Measurements from ENCODE around the gene CRABP1.

Gene CRABP1

DNA sequence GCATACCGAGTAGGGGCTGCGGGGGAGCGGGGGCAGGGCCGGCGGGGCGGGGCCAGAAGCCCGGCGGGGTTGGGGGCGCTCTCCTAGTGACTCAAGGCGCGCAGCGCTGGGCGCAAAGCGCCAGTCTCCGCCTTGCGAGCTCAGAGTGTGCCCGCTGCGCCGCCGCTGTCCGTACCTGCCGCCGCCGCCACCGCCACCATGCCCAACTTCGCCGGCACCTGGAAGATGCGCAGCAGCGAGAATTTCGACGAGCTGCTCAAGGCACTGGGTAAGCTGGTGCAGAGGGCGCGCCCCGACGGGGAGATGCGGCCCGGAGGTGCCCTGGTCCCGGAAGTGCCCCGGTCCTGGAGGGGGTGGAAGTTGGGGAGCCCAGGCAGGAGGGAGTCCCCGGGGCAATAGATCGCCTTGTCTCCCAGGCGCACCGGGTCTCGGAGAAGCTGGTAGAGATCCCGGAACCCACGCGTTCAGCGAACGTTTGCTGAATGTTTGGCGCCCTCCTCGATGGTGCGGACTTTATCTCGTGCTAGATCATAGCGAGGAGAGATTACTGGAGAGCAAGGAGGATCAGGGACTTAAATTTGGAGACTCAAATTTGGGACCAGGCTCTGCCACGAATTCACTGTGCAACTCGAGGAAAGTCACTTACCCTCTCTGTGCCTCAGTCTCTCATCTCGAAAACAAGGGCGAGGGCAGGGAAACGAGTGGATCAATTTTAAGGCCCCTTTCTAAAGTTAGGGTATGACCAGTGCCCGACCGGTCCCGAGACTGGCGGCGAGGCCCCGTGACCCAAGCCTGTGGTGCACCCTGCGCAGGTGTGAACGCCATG lies at the start of gene CRABP1:
Gene CRABP1 (plus strand): TSS at position 123 of the 826 bp plus-strand sequence. CDS start 76 bp downstream, at position 199.
- no peak for DNase-seq

DNA sequence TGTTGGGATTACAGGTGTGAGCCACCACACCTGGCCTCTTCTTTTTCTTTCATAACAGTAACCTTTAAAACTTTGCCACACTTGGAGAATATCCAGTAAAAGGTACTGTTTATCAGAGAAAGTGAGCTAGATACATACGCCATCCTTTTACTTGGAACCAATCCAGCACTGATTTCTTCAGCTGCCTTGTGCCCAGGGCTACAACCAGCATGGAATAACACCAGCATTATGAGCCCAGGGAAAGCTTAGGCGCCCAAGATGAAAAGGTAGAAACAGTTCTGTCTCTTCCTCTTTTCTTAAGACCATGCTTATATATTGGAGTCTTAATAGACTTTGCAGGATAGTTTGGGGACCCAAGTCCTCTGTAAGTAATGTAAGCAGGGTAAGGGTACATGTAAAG lies 49.1 kb upstream of the CRABP1 start:
- DNase-seq = no peak

DNA sequence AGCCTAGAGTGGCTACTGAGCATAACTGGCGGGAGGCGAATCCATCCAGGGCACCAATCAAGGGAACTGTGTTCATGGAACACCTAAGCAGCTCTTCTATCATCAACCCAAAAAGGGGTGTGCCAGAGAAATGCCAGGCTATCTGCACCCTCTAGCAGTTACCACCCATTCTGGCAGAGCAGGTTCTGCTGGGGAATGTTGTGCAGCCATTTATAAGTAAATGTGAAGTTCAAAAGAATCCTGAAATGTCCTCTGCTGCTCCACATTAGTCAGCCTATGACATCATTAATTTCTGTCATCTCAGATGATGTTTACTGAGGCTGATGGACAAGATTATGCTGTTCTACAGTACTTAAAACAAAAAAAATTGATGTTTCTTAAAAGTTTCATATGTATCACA lies 48.5 kb upstream of the CRABP1 start:
- DNase-seq = no peak

GRCh38 chr15:78292219-78292618 lies 47.9 kb upstream of the CRABP1 start:
- DNase-seq = no peak

DNA sequence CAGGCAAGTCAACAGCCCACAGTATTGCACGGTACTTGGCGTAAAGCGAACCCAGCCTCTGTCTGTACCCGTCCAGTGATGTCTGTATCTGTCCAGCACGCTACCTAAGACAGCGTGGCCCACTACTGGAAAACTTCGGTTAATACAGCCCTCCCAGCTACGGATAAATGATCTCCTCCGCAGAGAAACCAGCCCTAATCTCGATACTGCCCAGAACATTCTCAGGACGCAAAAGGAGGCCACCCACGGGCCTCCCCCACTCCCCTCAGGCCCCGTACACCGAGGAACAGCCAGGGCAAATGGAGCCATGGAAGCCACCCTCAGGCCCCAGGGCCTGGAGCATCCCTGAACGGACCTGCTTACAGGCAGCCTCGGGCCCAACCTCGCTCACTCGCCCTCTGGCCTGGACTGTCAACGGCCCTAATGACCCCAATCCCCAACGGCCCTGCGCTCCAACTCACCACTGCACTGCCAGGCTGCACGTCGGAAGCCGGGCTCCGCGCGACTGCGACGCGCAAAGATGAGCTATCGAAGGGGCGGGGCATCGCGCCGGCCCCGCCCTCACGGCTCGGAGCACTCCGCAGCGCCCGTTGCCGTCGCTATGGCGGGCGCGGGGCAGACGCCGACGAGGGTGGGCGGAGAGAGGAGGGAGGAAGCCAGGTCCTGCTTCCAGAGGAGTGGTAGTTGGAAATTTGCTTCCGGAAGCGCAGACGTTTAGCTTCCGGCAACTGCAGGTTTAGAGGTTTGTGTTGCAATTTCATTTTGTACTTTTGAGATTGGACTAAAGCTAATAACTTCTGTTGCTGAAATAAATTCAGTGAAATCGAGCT lies 40.8 kb upstream of the CRABP1 start, which contains the start of gene SKIC8:
Gene SKIC8 (minus strand): TSS at position 509 of the 830 bp plus-strand sequence. CDS start 3,923 bp downstream, outside the sequence.
- peak; percentile 93 for DNase-seq

DNA sequence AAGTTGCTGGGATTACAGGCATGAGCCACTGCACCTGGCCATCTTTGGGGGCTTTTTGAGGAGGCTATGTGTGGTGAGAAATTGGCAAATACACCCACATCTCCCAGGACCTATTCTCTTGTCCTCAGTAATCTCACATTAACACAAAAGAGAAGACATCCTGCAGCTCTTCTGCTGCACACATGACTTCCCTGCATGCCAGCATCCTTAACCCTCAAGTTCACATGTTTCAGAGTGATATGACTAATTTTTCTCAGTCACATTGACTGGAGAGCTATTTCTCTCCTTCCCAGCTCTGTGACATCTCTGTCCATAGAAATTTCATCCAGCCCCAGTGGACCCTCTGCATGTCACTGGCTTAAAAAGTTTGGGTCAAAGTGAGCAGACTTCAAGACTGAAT lies 38.8 kb upstream of the CRABP1 start:
- DNase-seq = no peak

DNA sequence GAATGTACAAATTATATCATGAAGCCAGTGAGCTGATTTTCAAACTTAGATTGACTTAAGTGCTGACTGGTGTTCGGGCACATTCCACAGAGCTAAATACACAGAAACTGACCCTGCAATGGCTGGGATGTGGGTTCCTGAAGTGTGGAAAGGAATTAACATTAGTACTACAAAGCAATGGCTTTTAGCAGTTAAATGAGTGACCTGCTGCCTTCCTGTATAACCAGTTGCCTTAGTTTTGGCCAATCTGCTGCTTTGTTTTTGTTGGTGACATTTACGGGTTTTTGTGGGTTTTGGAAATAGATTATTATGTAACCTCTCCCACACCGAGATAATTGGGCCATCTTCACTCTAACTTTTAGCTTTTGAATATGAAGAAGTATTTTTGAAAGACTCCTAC lies 38.3 kb upstream of the CRABP1 start:
- DNase-seq = peak; percentile 41

DNA sequence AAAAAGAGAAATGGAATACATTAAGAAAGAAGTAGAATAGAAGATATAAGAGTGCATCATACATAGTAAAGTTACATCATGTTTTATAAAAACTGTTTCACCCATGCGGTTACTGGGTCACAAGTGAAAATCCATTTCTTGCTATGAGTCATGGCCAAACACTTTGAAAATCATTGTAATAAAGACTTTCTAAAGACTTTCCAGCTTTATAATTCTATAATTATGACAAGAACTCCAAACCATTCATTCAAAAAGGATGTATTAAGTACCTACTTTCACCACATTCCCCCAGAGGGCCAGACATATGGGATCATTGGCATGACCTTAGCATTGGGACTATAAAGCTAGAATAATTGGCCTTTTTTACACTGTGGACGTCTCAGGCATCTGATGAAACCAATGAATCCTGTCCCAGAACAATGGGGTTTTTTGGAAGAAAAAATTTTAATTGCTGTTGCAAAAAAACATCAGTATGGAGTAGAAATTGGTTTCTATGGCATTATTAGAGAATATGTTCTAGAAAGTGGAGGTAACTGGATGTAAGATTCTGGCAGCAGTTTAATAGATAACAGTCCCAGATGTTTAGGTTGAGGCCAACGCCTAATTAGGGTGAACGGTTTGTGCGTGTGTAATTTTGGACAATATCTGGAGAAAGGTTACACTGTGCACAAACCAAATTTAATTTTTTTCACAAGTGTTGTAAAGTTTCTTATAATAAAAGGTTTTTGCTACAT lies 37.4 kb upstream of the CRABP1 start:
- peak; percentile 98 for DNase-seq

- DNase-seq = no peak
Measured at GRCh38 chr15:78304216-78305066, 35.7 kb upstream of the CRABP1 start.

DNA sequence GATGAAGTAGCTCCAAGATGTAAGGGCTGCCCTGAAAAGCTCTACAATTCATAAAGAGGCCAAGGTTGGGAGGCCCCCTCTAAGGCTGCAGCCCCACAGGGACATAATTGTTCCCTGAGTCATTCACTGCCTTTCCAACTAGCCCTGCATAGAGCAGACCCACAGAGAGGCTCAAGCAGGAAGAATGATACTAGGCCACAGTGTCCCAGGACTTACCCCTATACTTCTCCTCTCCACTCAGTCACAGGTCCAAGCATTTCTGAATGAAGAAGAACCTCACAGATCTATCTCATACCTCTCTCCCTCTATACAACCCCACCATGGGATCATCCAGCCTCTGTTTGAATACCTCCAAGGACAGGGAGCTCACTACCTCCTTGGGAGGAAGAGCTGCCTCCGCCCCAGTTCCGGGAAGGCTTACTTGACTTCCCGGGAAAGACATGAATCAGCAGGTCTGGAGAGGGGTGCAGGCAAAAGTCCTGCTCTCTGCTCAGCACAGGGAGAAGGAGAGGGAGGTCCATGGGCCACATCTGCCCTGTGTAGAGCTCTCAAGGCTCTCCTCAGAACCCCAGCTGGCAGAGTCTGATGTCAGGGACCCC lies 33.9 kb upstream of the CRABP1 start:
- DNase-seq = peak; percentile 92

DNA sequence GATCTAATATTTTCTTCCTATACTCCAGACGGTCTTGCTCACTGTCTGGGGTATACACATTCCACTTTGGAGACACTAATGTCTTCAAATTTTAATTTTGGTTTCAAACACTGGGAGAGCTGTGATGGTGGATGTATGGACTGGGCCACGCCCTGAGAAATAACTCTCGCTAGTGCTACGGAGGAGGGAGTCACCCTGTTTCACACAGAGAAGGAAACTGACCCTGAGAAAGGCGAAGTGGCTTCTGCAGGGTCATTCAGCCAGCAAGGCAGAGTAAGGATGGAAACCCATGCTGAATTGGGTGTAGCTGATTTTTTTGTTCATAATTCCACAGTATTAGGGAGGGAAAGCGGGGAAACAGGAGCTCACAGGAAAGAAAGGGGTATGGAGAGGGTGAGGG lies 32.2 kb upstream of the CRABP1 start:
- DNase-seq = no peak

DNA sequence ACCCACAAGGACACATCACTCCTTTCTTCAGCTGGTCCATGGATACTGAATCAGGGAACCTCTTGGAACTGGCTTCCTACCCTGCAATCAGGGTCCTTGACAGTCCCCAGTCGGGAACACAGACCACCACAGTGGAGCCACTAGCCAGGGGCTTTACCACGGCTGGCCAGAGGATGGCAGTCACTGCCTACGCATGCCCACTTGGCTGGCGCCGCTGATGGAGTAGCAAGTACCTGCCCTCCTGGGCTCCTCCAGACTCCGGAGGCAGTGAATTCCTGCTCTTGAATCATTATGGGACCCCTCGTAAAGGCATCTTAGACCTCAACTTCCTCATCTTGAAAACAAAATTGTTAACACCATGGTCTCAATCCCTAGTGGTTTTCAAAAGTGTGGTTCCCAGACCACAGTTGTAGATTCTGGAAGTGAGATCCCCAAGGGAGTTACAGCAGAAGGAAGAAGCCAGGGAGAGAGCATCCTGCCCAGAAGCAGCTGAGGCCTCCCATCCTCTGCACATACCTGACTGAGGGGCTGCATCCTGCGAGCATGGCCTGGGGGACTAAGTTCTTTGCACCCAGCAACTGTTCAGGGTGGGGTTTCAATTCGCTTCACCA lies 31.6 kb upstream of the CRABP1 start:
- DNase-seq = peak; percentile 70

GRCh38 chr15:78311292-78311691 lies 28.9 kb upstream of the CRABP1 start:
- DNase-seq = no peak

- no peak for DNase-seq
Measured at GRCh38 chr15:78312536-78312935, 27.6 kb upstream of the CRABP1 start.

DNA sequence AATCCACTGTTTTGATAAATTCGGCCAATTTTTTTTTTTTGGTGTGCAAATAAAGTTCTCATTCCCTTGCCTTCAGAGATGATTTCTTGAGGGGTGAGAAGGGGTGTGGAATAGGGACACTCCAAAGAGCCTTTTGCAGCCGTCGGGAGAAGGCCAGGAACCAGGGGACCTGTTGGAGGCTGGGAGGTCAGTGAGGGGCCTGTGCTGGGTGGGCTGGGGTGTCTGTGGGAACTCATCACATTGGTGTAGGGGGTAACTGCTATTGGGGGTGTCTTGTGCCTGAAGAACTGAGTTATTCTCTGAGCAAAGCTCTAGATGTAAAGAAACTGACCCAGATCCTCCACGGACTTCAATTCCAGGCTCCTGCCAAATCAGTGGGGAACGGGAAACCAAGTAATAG lies 27.2 kb upstream of the CRABP1 start:
- no peak for DNase-seq

DNA sequence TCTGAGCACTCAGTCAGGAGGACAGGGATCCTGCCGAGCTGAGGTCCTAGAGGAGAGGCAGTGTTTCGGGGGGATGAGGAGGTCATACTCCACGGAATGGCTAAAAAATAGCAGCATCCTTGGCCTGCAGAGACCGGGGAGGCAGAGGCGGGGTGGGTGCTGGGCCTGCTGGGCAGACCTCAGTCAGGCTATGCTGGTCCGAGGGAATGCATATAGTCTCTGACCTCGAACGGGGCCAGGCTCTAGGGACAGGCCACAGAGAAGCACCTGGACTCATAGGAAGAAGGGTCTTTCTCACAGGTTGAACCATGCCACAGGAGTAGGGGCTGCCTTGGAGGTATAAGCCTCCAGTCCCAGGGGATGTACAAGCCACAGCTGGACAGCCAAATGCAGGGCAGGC lies 26.8 kb upstream of the CRABP1 start:
- no peak for DNase-seq

DNA sequence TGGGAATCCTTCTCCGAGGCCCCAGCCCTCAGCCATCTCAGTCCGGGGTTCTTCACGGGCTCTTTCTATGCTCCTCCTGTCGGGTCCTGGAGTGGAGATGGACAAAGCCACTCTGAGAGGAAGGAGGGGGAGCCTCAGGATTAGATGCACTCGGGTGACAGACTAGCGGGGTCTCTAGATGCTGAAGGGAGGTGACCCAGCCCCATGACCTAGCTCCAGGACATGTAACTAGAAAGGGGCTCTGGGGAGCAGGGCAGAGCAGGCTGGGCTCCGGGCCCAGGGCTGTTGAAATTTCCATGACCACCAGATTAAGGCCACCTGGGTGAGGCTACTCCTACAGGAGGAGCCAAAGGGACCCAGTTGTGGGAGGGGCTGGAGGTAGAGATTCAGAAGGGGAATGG lies 26.0 kb upstream of the CRABP1 start:
- DNase-seq = no peak

DNA sequence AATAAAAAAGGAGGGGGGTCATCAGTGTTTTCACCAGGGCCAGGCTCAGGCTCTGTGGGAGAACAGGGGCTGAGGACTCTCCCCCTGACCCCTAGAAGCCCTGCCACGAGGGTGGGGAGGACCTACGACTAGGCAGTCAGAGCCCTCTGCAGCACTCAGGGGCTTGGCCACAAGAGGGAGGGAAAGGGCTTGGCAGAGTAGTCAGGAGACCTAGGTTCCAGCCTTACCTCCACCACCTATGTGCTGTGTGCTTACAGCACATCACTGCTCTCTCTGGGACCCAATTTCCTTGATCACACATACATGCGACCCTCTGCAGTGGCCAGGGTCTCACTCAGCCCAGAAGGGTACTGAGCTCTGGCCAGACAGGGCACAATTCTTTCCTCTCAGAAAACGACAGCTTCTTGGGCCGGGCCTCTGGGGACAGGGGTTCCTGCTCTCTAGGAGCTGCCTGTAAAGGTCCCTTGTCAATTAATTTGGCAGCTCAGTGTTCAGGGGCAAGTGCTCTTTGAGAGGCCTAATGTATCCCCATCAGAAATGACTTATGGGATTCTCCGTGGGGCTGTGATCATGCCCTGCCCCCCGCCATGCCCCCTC lies 24.4 kb upstream of the CRABP1 start:
- DNase-seq = no peak

GRCh38 chr15:78316283-78317083 lies 23.7 kb upstream of the CRABP1 start:
- no peak for DNase-seq
